Trophoblast cell (in vitro differentiated cells and primary cell): ENCODE results near the gene UQCC2.

Source experiments
- DNase-seq, 2 donors: peaks; one replicate each; pipeline ENCODE4 v3.0.0-alpha.2; 2016
- H2AFZ ChIP-seq: 2 replicates; pipeline ENCODE4 v1.6.1; 2013; ENCODE audit warnings: low read length, moderate library complexity, mild to moderate bottlenecking; ENCODE audit not compliant: insufficient read depth, poor library complexity
- H2AK5ac ChIP-seq: 2 replicates; pipeline ENCODE4 v1.6.1; 2013; ENCODE audit warnings: mild to moderate bottlenecking, low read length
- H2BK120ac ChIP-seq: 2 replicates; pipeline ENCODE4 v1.6.1; 2013; ENCODE audit warnings: low read length, mild to moderate bottlenecking, moderate library complexity; ENCODE audit not compliant: insufficient read depth, poor library complexity
- H2BK12ac ChIP-seq: 2 replicates; pipeline ENCODE4 v1.6.1; 2013; ENCODE audit warnings: mild to moderate bottlenecking, low read length, moderate library complexity
- H2BK5ac ChIP-seq: 2 replicates; pipeline ENCODE4 v1.6.1; 2013; ENCODE audit warnings: low read length, low read depth, moderate library complexity, mild to moderate bottlenecking; ENCODE audit not compliant: poor library complexity
- H3K14ac ChIP-seq: 2 replicates; pipeline ENCODE4 v1.6.1; 2013; ENCODE audit warnings: mild to moderate bottlenecking, low read length
- H3K18ac ChIP-seq: 2 replicates; pipeline ENCODE4 v1.6.1; 2013; ENCODE audit warnings: mild to moderate bottlenecking, low read length
- H3K23ac ChIP-seq: 2 replicates; pipeline ENCODE4 v1.6.1; 2013; ENCODE audit warnings: low read length
- H3K27ac ChIP-seq: 2 replicates; pipeline ENCODE4 v1.5.1; 2013; ENCODE audit warnings: low read depth, mild to moderate bottlenecking, inconsistent platforms, low read length, moderate library complexity
- H3K27me3 ChIP-seq: 2 replicates; pipeline ENCODE4 v1.6.1; 2013; ENCODE audit warnings: inconsistent platforms, mild to moderate bottlenecking, low read length, moderate library complexity; ENCODE audit not compliant: insufficient read depth
- H3K36me3 ChIP-seq, 2 experiments: 1 replicate in 1 of 2; 2 replicates in 1 of 2; pipeline ENCODE4 v1.6.1; 2013; ENCODE audit warnings: low read length in 2 of 2, mild to moderate bottlenecking in 2 of 2, moderate library complexity in 1 of 2; ENCODE audit not compliant: insufficient read depth in 2 of 2, control insufficient read depth in 1 of 2
- H3K4ac ChIP-seq: 2 replicates; pipeline ENCODE4 v1.6.1; 2013; ENCODE audit warnings: low read depth, mild to moderate bottlenecking, low read length, moderate library complexity
- H3K4me1 ChIP-seq, 2 experiments: 1 replicate in 1 of 2; 2 replicates in 1 of 2; pipeline ENCODE4 v1.6.1; 2013; ENCODE audit warnings: low read length in 2 of 2, mild to moderate bottlenecking in 2 of 2, moderate library complexity in 1 of 2; ENCODE audit not compliant: insufficient read depth in 2 of 2, control insufficient read depth in 1 of 2
- H3K4me2 ChIP-seq: 2 replicates; pipeline ENCODE4 v1.6.1; 2013; ENCODE audit warnings: inconsistent platforms, mild to moderate bottlenecking, low read length, moderate library complexity
- H3K4me3 ChIP-seq: 2 replicates; pipeline ENCODE4 v1.5.1; 2013; ENCODE audit warnings: mild to moderate bottlenecking, low read depth, low read length, inconsistent platforms
- H3K79me1 ChIP-seq: one replicate; pipeline ENCODE4 v1.6.1; 2013; ENCODE audit warnings: low read length
- H3K79me2 ChIP-seq: 2 replicates; pipeline ENCODE4 v1.6.1; 2013; ENCODE audit warnings: low read length, mild to moderate bottlenecking; ENCODE audit not compliant: control insufficient read depth, insufficient read depth, poor library complexity
- H3K9ac ChIP-seq: 2 replicates; pipeline ENCODE4 v1.6.1; 2013; ENCODE audit warnings: mild to moderate bottlenecking, low read length
- H3K9me3 ChIP-seq: 2 replicates; pipeline ENCODE4 v1.6.1; 2013; ENCODE audit warnings: low read depth, mild to moderate bottlenecking, control low read depth, inconsistent platforms, low read length; ENCODE audit not compliant: insufficient read depth
- H4K12ac ChIP-seq: 2 replicates; pipeline ENCODE4 v1.6.1; 2013; ENCODE audit warnings: low read depth, mild to moderate bottlenecking, low read length, moderate library complexity
- H4K8ac ChIP-seq: 2 replicates; pipeline ENCODE4 v1.6.1; 2013; ENCODE audit warnings: low read depth, mild to moderate bottlenecking, low read length, moderate library complexity
- H4K91ac ChIP-seq: one replicate; pipeline ENCODE4 v1.6.1; 2013; ENCODE audit warnings: low read depth, mild to moderate bottlenecking, low read length, moderate library complexity
- WGBS: extraction: QIAGEN DNeasy Blood & Tissue Kit; methylation state at CpG from one replicate; pipeline ENCODE4 v1.1.7; 2013; ENCODE audit warnings: missing lambda C conversion rate; ENCODE audit not compliant: insufficient read length, insufficient coverage; ENCODE audit errors: extremely low coverage; 5-methylcytosine and 5-hydroxymethylcytosine counted together

The UQCC2 gene

DNA sequence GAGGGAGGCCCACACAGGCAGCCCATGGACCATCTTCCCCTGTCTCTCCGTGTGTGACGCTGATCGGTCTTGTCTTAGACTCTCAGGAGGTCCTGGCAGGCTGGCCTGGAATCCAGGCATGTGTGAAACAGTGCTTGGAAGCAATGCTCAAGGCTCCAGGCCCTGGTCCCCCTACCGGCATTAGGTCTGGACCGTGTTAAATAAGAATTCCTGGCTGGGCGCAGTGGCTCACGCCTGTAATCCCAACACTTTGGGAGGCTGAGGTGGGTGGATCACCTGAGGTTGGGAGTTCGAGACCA is 22.2 kb upstream of the UQCC2 start:
- no peak overlapping the region for H3K23ac ChIP-seq
- no peaks in the 10 kb centered on the region for H3K27me3 ChIP-seq
- peak overlapping the region; percentile 63 for H3K14ac ChIP-seq
- H2AFZ ChIP-seq, result no peak overlapping the region
- H2BK5ac ChIP-seq, result peak overlapping the region; percentile 73
- H4K8ac ChIP-seq, result peak overlapping the region; percentile 30
- H3K18ac ChIP-seq, result peak overlapping the region; percentile 62
- DNase-seq, result no peak
- H3K36me3 ChIP-seq, result no peaks in the 10 kb centered on the region
- H3K9ac ChIP-seq, result no peak overlapping the region
- peaks cover 4% of the 10 kb centered on the region for H3K79me2 ChIP-seq
- peak overlapping the region; percentile 52 for H3K4ac ChIP-seq
- WGBS, result no CpG with 5 or more reads among the region's 8 CpGs
- no peak overlapping the region for H4K12ac ChIP-seq
- peaks cover 22% of the 10 kb centered on the region for H3K79me1 ChIP-seq
- H2BK12ac ChIP-seq, result peak overlapping the region; percentile 29
- H2AK5ac ChIP-seq, result peak overlapping the region; percentile 67
- H3K9me3 ChIP-seq, result peaks cover 2% of the 10 kb centered on the region
- H3K27ac ChIP-seq, result peak overlapping the region; percentile 2
- H3K4me3 ChIP-seq, result no peak overlapping the region
- H3K4me2 ChIP-seq, result no peak overlapping the region
- peaks cover 41 to 45% of the 10 kb centered on the region in 2 experiments for H3K4me1 ChIP-seq
- peak overlapping the region; percentile 17 for H2BK120ac ChIP-seq
- peak overlapping the region; percentile 25 for H4K91ac ChIP-seq

DNA sequence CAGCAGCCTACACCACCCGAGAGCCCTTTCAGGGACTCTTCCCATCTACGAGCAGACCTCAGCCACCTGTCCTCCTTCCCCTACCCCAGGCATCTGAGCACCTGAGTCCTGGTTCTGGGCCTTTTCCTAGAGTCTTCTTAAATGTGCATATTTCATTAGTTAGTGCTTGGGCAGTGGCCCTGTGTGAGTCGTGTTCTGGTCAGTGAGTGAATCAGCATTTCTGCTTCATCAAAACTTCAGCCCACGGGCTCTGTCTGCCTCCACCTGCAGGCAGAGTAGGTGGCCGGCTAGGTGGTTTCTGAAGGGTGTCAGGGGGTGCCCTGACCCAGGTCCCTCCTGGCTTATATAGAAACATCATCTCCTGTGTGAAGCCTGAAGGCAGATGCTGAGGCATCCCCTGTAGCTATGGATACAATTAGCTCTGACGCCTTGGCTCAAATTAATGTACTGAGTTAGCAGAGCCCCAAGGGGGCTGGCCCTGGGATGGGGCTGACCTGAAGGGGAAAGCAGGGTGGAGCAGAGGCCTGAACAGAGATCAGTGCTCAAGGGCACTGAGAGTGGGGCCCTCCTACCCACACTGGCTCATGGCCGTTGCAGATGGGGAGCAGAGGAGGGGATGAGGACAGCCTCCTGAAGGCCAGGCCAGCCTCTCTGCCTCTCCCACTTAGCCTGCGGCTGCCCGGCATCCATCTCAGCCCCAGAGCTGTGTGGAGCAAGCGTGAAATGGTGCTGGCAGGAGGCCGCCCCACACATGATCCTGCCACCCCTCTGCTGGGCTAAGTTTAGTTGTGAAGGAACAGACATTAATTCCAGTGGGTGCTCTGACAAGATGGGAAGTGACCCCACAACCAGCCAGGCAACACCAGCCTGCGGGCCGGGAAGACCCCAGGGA is 21.6 kb upstream of the UQCC2 start:
- H3K27ac ChIP-seq, result peak overlapping the region; percentile 2
- no CpG with 5 or more reads among the region's 13 CpGs for WGBS
- no peak overlapping the region for H3K4me2 ChIP-seq
- no peak overlapping the region for H3K9ac ChIP-seq
- peak overlapping the region; percentile 29 for H4K91ac ChIP-seq
- peak overlapping the region; percentile 73 for H2BK5ac ChIP-seq
- H2AK5ac ChIP-seq, result peak overlapping the region; percentile 67
- H2AFZ ChIP-seq, result no peak overlapping the region
- H3K27me3 ChIP-seq, result no peaks in the 10 kb centered on the region
- H3K4ac ChIP-seq, result peak overlapping the region; percentile 52
- peak overlapping the region; percentile 63 for H3K14ac ChIP-seq
- H3K23ac ChIP-seq, result no peak overlapping the region
- no peaks in the 10 kb centered on the region for H3K36me3 ChIP-seq
- H3K4me1 ChIP-seq, result peaks cover 41 to 45% of the 10 kb centered on the region in 2 experiments
- peak overlapping the region; percentile 30 for H4K8ac ChIP-seq
- peaks cover 22% of the 10 kb centered on the region for H3K79me1 ChIP-seq
- H3K79me2 ChIP-seq, result peaks cover 4% of the 10 kb centered on the region
- peak overlapping the region; percentile 17 for H2BK120ac ChIP-seq
- no peak overlapping the region for H4K12ac ChIP-seq
- H3K18ac ChIP-seq, result peak overlapping the region; percentile 62
- peaks cover 4% of the 10 kb centered on the region for H3K9me3 ChIP-seq
- DNase-seq, result no peak
- peak overlapping the region; percentile 85 for H2BK12ac ChIP-seq
- no peak overlapping the region for H3K4me3 ChIP-seq

DNA sequence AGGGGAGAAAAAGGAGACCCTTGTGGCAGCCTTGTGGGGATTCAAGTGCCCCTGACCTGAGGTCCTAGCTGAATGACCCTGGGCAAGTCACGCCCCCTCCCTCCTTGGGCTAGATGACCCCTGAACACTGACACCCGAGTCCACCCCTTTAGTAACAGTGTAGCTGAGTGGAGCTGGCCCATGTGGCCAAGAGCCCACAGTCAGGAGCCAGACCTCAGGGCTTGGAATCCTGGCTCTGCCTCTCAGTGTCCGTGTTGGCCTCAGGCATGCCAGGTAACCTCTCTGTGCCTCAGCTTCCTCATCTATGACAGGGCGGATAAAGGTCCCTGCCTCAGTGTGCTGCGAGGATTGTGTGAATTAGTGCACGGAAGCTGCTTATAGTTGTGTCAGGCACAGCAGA is 20.9 kb upstream of the UQCC2 start:
- Histone ChIP-seq H4K91ac (peak overlapping the region; percentile 29), H3K79me2 (peaks cover 4% of the 10 kb centered on the region), H3K9me3 (peaks cover 4% of the 10 kb centered on the region), H3K27me3 (no peaks in the 10 kb centered on the region), H3K18ac (no peak overlapping the region), H3K36me3 (no peaks in the 10 kb centered on the region), H2BK120ac (peak overlapping the region; percentile 13), H3K4ac (no peak overlapping the region), H2BK12ac (peak overlapping the region; percentile 85), H2AFZ (no peak overlapping the region), H3K23ac (no peak overlapping the region), H3K79me1 (peaks cover 22% of the 10 kb centered on the region), H3K4me3 (no peak overlapping the region), H3K27ac (no peak overlapping the region), H4K8ac (peak overlapping the region; percentile 42), H3K4me2 (no peak overlapping the region), H4K12ac (no peak overlapping the region), H2AK5ac (peak overlapping the region; percentile 44), H3K14ac (peak overlapping the region; percentile 12), H2BK5ac (peak overlapping the region; percentile 13), H3K4me1 (peaks cover 41 to 45% of the 10 kb centered on the region in 2 experiments), H3K9ac (no peak overlapping the region)
- DNase-seq, result peak in 1 of 2 donors; percentile 33
- no CpG with 5 or more reads among the region's 6 CpGs for WGBS

DNA sequence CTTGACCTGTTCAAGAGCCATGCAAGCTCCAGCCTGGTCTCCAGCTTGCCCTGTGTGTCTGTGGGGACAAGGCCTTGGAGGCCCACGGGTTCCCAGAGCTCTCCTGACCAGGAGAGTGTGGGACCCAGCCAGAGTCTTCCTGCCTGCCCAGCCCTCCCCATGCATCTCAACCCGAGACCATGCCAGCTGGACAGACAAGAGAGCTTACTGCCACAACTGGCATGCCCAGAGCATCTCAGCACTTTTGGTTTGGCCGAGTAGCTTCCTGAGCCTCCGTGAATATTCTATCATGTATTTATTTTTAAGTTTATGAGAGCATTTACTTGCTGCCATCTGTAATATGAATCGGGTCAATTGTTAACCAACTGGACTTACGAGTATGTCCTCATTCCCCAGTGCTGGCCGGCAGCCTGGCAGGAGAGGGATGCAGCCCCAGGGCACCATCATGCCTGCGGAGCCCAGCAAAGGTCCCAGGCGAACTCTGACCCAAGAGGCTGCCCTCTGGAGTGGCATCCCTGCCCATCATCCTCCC is 20.3 kb upstream of the UQCC2 start:
- Histone ChIP-seq H3K14ac (peak overlapping the region; percentile 67), H2BK5ac (peak overlapping the region; percentile 24), H3K4me3 (no peak overlapping the region), H4K12ac (no peak overlapping the region), H3K23ac (no peak overlapping the region), H4K8ac (no peak overlapping the region), H3K27ac (no peak overlapping the region), H2BK12ac (peak overlapping the region; percentile 58), H3K4me2 (no peak overlapping the region), H3K4me1 (peaks cover 41 to 45% of the 10 kb centered on the region in 2 experiments), H2AK5ac (peak overlapping the region; percentile 44), H3K79me1 (peaks cover 22% of the 10 kb centered on the region), H3K36me3 (no peaks in the 10 kb centered on the region), H3K27me3 (no peaks in the 10 kb centered on the region), H3K18ac (peak overlapping the region; percentile 20), H3K9ac (no peak overlapping the region), H3K9me3 (peaks cover 4% of the 10 kb centered on the region), H4K91ac (peak overlapping the region; percentile 69), H3K79me2 (peaks cover 4% of the 10 kb centered on the region), H2BK120ac (peak overlapping the region; percentile 45), H2AFZ (no peak overlapping the region), H3K4ac (peak overlapping the region; percentile 7)
- WGBS, result no CpG with 5 or more reads among the region's 9 CpGs
- DNase-seq, result peak; percentile 78 to 87
